AG09319 (cell line): ENCODE measurements around the gene DCDC2C.

ENCODE experiments used
- DNase-seq: peaks from one replicate; pipeline ENCODE4 v3.0.0-alpha.2; 2010; ENCODE audit warnings: low read depth; ENCODE audit errors: extremely low read depth
- CTCF ChIP-seq: IDR thresholded peaks from 2 replicates; pipeline ENCODE4 v1.5.1; 2011; ENCODE audit warnings: low read depth, mild to moderate bottlenecking, inconsistent platforms, low read length, moderate library complexity

DCDC2C gene

DNA sequence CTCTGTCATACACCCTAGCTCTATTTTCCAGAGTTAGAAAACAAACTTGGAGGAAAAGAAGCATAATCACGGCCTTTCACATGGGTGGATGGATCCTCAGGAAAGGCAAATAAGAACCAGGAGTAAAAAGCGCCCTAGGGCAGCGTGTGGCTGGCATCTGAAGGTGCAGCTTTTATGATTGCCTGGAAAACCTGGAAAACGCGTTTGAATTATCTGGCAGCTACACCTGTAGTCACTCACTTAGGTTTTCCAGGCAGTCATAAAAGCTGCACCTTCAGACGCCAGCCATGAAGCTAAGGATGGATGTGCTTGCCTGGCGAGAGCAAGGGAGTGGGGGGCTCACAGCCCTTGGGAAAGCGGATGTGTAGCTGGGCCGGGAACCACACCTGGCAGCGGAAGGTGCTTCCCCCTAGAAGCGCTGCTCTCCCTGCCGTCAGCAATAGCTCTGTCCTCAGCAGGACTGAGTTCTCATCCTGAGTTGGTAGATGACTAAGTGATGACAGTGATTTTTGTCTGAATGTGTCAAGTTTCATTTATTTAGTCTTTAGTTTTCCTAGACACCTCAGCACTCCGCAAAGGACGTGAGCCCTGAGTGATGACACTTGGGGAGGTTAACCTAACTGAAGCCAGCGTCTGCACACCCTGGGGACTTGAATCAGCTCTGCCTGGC lies 82.0 kb downstream of the DCDC2C start:
- no peak for DNase-seq

DNA sequence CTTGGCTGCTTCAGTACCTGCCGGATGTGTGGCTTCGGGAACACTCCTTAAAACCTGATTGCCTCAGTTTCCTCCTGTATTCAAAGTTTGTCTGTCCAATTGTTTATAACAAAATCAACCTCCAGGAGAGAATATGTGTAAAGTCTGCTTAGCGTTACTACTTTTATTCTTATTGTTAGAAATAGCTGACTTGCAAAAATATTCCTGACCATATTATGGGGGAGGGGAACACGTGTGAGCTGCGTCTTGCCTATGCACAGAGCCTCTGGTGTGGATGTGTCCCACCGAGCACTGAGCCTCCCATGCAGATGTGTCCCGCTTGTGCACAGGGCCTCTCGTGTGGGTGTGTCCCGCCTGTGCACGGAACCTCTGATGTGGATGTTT lies 82.5 kb downstream of the DCDC2C start:
- no peak for TF ChIP-seq CTCF
- DNase-seq = no peak

More for the DNA sequence above, 82.0 kb downstream of the DCDC2C start:
- TF ChIP-seq CTCF = no peak

DNA sequence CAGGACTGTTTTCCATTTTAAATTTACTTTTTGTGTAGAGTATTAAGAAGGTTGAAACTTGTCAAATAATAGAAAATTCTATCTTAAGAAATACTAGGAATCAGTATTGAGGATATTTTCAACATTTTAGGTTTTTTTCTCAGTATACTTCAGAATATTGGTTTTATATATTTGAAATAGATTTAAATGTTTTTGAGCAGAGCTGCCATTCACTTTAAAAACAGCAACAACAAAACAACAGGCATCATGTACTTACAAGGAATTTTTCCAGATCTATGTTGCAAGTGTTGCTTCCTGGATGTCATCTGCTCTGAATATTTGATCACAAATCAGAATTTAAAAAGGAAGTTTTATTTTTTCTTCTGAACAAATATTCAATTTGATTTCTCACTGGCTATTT lies 84.4 kb downstream of the DCDC2C start:
- DNase-seq = no peak
- no peak for TF ChIP-seq CTCF

DNA sequence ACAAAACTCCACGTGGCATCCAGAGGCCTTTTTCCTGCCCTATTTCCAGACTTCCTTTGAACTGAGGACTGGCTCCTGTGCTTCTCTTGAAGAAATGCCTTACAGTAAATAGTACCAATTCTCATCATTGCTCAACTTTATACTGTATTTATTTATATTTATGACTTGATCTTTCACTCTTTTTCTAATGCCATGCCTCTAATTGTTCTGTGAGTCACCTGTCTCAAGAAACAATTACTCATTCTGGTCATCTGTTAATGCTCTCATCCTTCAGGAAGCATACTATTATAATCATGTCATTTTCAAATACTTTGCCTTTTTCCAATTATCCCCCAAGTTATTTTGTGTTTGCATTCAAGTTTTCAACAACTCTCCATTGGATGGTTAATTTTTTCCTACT lies 85.9 kb downstream of the DCDC2C start:
- DNase-seq = no peak
- TF ChIP-seq CTCF = no peak

- TF ChIP-seq CTCF = no peak
- no peak for DNase-seq
These were observed 89.9 kb downstream of the DCDC2C start for GRCh38 chr2:3793249-3793648.

GRCh38 chr2:3801506-3801905 lies 98.1 kb downstream of the DCDC2C start:
- no peak for DNase-seq
- TF ChIP-seq CTCF = no peak

- TF ChIP-seq CTCF = no peak; the same call in 1 of the 2 replicates
- DNase-seq = no peak
These were observed 102.0 kb downstream of the DCDC2C start for GRCh38 chr2:3805201-3805939.
